Erythroblast (primary cell): ENCODE measurements around the gene CCK.

ENCODE experiments used
- GATA1 ChIP-seq: IDR thresholded peaks from 2 replicates; pipeline ENCODE4 v1.6.1; 2011; ENCODE audit warnings: low read depth, mild to moderate bottlenecking, control low read depth, low read length, moderate library complexity
- POLR2A ChIP-seq: IDR thresholded peaks from 2 replicates; pipeline ENCODE4 v1.6.1; 2011; ENCODE audit warnings: mild to moderate bottlenecking, low read length

DNA sequence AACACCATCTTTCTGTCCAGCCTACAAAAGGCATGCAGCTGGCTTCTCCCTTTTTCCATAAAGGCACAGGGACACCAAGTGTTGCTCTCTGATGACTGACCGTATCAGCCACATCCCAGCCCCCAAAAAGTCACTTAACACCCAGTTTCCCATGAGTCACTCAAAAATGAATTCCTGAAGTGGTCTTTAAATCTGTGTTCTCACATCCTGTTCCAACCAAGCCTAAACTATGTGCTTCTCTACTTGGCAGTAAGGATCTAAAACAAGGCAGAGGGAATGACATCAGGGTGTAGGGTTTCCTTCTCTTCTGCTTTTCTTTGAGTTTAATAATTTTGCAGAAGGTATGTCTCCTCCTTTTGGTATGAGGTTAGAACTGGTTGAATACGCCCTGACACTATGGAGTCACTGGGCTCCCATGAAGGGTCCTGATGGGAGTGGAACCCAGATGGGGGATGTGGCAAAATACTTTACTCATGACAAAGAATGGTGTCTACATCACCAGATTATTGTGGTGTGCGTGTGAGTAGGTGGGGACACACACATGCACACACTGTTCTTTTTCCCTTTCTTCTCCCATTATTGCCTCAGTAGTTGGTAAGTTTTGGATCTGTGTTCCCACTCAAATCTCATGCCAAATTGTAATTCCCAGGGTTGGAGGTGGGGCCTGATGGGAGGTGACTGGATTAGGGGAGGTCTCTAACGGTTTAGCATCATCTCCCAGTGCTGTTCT, 35.6 kb upstream of the CCK start:
- TF ChIP-seq POLR2A: no peak
- TF ChIP-seq GATA1: no peak
